Measurements from ENCODE around the gene TLK2.
"Not testable (repeated sequence)": the region's sequence is repeated elsewhere in the genome, so short reads cannot be mapped to it uniquely, and the experiment has no call there.

DNA sequence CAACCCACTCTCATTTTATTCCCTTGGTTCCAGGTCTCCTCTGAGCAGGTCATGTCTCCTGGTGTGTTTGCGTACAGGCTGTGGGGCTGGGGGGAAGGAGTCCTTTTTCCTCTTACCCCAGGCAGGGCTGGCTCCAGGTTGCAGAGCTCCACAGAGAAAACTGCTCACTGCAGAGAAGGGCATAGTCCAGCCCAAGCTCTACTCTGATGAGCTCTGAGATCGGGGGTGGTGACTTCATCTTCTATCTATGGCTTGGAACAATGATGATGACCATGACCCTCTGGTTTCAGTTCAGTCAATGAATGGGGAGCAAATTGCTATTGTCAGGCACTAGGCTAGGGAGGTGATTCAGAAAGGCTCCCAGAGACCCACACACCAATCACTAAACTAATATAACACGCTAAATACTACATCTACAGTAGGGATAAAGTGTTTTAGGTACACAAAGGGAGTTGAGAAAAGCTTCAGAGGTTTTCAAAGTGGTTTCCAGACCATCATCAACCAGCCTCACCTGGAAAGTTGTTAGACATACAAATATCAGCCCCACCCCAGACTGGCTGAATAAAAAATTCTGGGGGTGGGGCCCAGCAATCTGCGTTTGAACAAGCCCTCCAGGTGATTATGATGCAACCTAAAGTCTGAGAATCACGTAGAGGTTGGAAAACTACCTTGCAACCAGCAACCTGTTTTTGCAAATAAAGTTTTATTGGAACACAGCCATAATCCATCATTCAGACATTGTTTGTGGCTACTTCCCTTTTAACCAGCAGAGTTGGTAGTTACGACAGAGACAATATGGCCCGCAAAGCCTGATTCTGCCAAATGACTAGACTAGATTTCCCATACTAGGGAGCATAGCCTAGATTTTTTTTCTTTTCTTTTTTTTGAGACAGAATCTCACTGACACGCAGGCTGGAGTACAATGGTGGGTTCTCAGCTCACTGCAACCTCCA lies 5.3 kb upstream of the TLK2 start:
- TF ChIP-seq, protein P1, sequence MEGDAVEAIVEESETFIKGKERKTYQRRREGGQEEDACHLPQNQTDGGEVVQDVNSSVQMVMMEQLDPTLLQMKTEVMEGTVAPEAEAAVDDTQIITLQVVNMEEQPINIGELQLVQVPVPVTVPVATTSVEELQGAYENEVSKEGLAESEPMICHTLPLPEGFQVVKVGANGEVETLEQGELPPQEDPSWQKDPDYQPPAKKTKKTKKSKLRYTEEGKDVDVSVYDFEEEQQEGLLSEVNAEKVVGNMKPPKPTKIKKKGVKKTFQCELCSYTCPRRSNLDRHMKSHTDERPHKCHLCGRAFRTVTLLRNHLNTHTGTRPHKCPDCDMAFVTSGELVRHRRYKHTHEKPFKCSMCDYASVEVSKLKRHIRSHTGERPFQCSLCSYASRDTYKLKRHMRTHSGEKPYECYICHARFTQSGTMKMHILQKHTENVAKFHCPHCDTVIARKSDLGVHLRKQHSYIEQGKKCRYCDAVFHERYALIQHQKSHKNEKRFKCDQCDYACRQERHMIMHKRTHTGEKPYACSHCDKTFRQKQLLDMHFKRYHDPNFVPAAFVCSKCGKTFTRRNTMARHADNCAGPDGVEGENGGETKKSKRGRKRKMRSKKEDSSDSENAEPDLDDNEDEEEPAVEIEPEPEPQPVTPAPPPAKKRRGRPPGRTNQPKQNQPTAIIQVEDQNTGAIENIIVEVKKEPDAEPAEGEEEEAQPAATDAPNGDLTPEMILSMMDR (IDR thresholded peaks at IDR 0.05; ENCODE audit: poor library complexity, severe bottlenecking) = not testable (repeated sequence)
- TF ChIP-seq POLR2AphosphoS5 (IDR thresholded peaks at IDR 0.05); EZH2 (IDR thresholded peaks at IDR 0.05; ENCODE audit: borderline replicate concordance, insufficient read depth, low read length, poor library complexity, severe bottlenecking); RAD21 (conservative IDR thresholded peaks at IDR 0.05); EP300 (conservative IDR thresholded peaks at IDR 0.05; ENCODE audit: poor library complexity, severe bottlenecking); SMC3 (conservative IDR thresholded peaks at IDR 0.05; ENCODE audit: poor library complexity): not testable (repeated sequence)
- TF ChIP-seq, protein P2, sequence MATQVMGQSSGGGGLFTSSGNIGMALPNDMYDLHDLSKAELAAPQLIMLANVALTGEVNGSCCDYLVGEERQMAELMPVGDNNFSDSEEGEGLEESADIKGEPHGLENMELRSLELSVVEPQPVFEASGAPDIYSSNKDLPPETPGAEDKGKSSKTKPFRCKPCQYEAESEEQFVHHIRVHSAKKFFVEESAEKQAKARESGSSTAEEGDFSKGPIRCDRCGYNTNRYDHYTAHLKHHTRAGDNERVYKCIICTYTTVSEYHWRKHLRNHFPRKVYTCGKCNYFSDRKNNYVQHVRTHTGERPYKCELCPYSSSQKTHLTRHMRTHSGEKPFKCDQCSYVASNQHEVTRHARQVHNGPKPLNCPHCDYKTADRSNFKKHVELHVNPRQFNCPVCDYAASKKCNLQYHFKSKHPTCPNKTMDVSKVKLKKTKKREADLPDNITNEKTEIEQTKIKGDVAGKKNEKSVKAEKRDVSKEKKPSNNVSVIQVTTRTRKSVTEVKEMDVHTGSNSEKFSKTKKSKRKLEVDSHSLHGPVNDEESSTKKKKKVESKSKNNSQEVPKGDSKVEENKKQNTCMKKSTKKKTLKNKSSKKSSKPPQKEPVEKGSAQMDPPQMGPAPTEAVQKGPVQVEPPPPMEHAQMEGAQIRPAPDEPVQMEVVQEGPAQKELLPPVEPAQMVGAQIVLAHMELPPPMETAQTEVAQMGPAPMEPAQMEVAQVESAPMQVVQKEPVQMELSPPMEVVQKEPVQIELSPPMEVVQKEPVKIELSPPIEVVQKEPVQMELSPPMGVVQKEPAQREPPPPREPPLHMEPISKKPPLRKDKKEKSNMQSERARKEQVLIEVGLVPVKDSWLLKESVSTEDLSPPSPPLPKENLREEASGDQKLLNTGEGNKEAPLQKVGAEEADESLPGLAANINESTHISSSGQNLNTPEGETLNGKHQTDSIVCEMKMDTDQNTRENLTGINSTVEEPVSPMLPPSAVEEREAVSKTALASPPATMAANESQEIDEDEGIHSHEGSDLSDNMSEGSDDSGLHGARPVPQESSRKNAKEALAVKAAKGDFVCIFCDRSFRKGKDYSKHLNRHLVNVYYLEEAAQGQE (IDR thresholded peaks at IDR 0.05; ENCODE audit: borderline replicate concordance) = not testable (repeated sequence)

Data from neural cell (in vitro differentiated cells).